IMR-90 (cell line): ENCODE data around the gene COL18A1. TPM values are rescaled to one million over a fixed set of nuclear protein-coding genes. Genes with fewer than 3 reads are reported as not detected.

Experiments
- ATAC-seq: fragments of 200-7000 bp; cut with Tn5 transposase; 2 replicates; pipeline ENCODE4 v1.9.1; 2020; ENCODE audit warnings: low read depth, mild to moderate bottlenecking, moderate library complexity
- BruUV-seq: library from RNA; stranded (reverse); fragments of 400-500 nt; replicated peaks from 2 replicates; lab custom pipeline; 2021; lab: Mats Ljungman, UMichigan
- CTCF ChIA-PET: fragments of 300-600 bp; formaldehyde crosslinking; extraction: SDS; loops from one replicate; lab custom pipeline; 2021; ENCODE audit warnings: antibody characterized with exemption; lab: Yijun Ruan, JAX
- POLR2A ChIA-PET: fragments of 300-600 bp; sonication (Branson Sonifier 250); formaldehyde crosslinking; loops from one replicate; lab custom pipeline; 2022; ENCODE audit warnings: antibody characterized with exemption; ENCODE audit not compliant: unreplicated experiment; lab: Charles Lee
- DNase-seq: peaks from one replicate; pipeline ENCODE4 v3.0.0; 2013
- H2AFZ ChIP-seq: replicated peaks from 2 replicates; pipeline ENCODE3; 2013; ENCODE audit warnings: low read length, mild to moderate bottlenecking; ENCODE audit not compliant: poor library complexity
- H2AK5ac ChIP-seq: 2 replicates; pipeline ENCODE4 v1.6.1; 2013; ENCODE audit warnings: low read depth, low read length, inconsistent platforms
- H2AK9ac ChIP-seq: replicated peaks from 2 replicates; pipeline ENCODE3; 2013; ENCODE audit warnings: mild to moderate bottlenecking, low read depth, low read length, moderate library complexity; ENCODE audit not compliant: poor library complexity
- H2BK120ac ChIP-seq: 2 replicates; pipeline ENCODE4 v1.6.1; 2013; ENCODE audit warnings: low read depth, low read length, inconsistent platforms
- H2BK15ac ChIP-seq: 3 replicates; pipeline ENCODE4 v1.6.1; 2013; ENCODE audit warnings: low read depth, low read length, inconsistent platforms
- H2BK20ac ChIP-seq: 2 replicates; pipeline ENCODE4 v1.6.1; 2013; ENCODE audit warnings: low read depth, mild to moderate bottlenecking, inconsistent platforms, low read length, moderate library complexity
- H2BK5ac ChIP-seq: 2 replicates; pipeline ENCODE4 v1.6.1; 2013; ENCODE audit warnings: mild to moderate bottlenecking, low read depth, low read length, inconsistent platforms; ENCODE audit not compliant: poor library complexity, severe bottlenecking
- H3K14ac ChIP-seq: replicated peaks from 2 replicates; pipeline ENCODE4 v1.6.1; 2013; ENCODE audit warnings: low read depth, low read length, inconsistent platforms
- H3K18ac ChIP-seq: 2 replicates; pipeline ENCODE4 v1.6.1; 2013; ENCODE audit warnings: low read depth, low read length, control low read depth
- H3K23ac ChIP-seq: 2 replicates; pipeline ENCODE4 v1.6.1; 2013; ENCODE audit warnings: low read depth, low read length, inconsistent platforms
- H3K27ac ChIP-seq: 2 replicates; pipeline ENCODE4 v1.5.1; 2013; ENCODE audit warnings: mild to moderate bottlenecking, control low read depth, low read length; ENCODE audit not compliant: insufficient read depth
- H3K27me3 ChIP-seq: 2 replicates; pipeline ENCODE4 v1.6.1; 2013; ENCODE audit warnings: low read length; ENCODE audit not compliant: control insufficient read depth, insufficient read depth
- H3K36me3 ChIP-seq: 2 replicates; pipeline ENCODE4 v1.6.1; 2013; ENCODE audit warnings: low read length, mixed read lengths; ENCODE audit not compliant: control insufficient read depth, insufficient read depth
- H3K4ac ChIP-seq: 2 replicates; pipeline ENCODE4 v1.6.1; 2013; ENCODE audit warnings: low read depth, low read length, inconsistent platforms
- H3K4me1 ChIP-seq: 2 replicates; pipeline ENCODE4 v1.6.1; 2013; ENCODE audit warnings: low read length, mixed read lengths; ENCODE audit not compliant: control insufficient read depth, insufficient read depth
- H3K4me2 ChIP-seq: 2 replicates; pipeline ENCODE4 v1.6.1; 2013; ENCODE audit warnings: low read depth, mild to moderate bottlenecking, control low read depth, low read length, moderate library complexity
- H3K4me3 ChIP-seq: 2 replicates; pipeline ENCODE4 v1.5.1; 2013; ENCODE audit warnings: low read depth, mild to moderate bottlenecking, control low read depth, low read length, moderate library complexity; ENCODE audit not compliant: insufficient read depth
- H3K56ac ChIP-seq: 2 replicates; pipeline ENCODE4 v1.6.1; 2013; ENCODE audit warnings: low read length, inconsistent platforms; ENCODE audit not compliant: insufficient read depth; ENCODE audit errors: extremely low read depth
- H3K79me1 ChIP-seq, 2 experiments: 2 replicates each; pipeline ENCODE4 v1.6.1; 2013; ENCODE audit warnings: low read length in 2 of 2, inconsistent platforms in 1 of 2, low read depth in 1 of 2
- H3K9ac ChIP-seq: 2 replicates; pipeline ENCODE4 v1.6.1; 2013; ENCODE audit warnings: low read depth, low read length, control low read depth
- H3K9me1 ChIP-seq: 2 replicates; pipeline ENCODE4 v1.6.1; 2013; ENCODE audit warnings: low read length, inconsistent platforms; ENCODE audit not compliant: insufficient read depth
- H3K9me3 ChIP-seq: 2 replicates; pipeline ENCODE4 v1.6.1; 2013; ENCODE audit warnings: low read length; ENCODE audit not compliant: control insufficient read depth, insufficient read depth
- H4K20me1 ChIP-seq: 2 replicates; pipeline ENCODE4 v1.6.1; 2013; ENCODE audit warnings: low read length, inconsistent platforms; ENCODE audit not compliant: insufficient read depth
- H4K5ac ChIP-seq: 2 replicates; pipeline ENCODE4 v1.6.1; 2013; ENCODE audit warnings: mild to moderate bottlenecking, low read depth, low read length, control low read depth
- H4K8ac ChIP-seq, 2 experiments: 2 replicates each; pipeline ENCODE4 v1.6.1; 2013; ENCODE audit warnings: low read depth in 2 of 2, low read length in 2 of 2, control low read depth in 1 of 2, inconsistent platforms in 1 of 2
- H4K91ac ChIP-seq: 2 replicates; pipeline ENCODE4 v1.6.1; 2013; ENCODE audit warnings: low read depth, low read length, inconsistent platforms; ENCODE audit not compliant: insufficient read depth
- BHLHE40 ChIP-seq: fragments of 150-350 bp; IDR thresholded peaks from 2 replicates; pipeline ENCODE4 v1.6.1; 2016; ENCODE audit warnings: mild to moderate bottlenecking, low read depth, low read length
- CEBPB ChIP-seq: IDR thresholded peaks from 2 replicates; pipeline ENCODE4 v1.6.1; 2012; ENCODE audit warnings: low read depth, low read length, improper control_type of control experiment
- CHD1 ChIP-seq: IDR thresholded peaks from 2 replicates; pipeline ENCODE4 v1.6.1; 2012; ENCODE audit warnings: low read depth, low read length, improper control_type of control experiment
- CTCF ChIP-seq: conservative IDR thresholded peaks from 2 replicates; pipeline ENCODE4 v1.5.1; 2012; ENCODE audit warnings: mild to moderate bottlenecking, low read depth, low read length, improper control_type of control experiment
- ELK1 ChIP-seq: fragments of 150-350 bp; IDR thresholded peaks from 2 replicates; pipeline ENCODE4 v1.6.1; 2016; ENCODE audit warnings: low read depth, mild to moderate bottlenecking, low read length, moderate library complexity, borderline replicate concordance
- MAFK ChIP-seq: IDR thresholded peaks from 2 replicates; pipeline ENCODE4 v1.6.1; 2012; ENCODE audit warnings: low read depth, low read length, improper control_type of control experiment
- MAZ ChIP-seq: IDR thresholded peaks from 2 replicates; pipeline ENCODE4 v1.6.1; 2012; ENCODE audit warnings: low read depth, mild to moderate bottlenecking, low read length, improper control_type of control experiment, moderate library complexity, borderline replicate concordance
- MXI1 ChIP-seq: IDR thresholded peaks from 2 replicates; pipeline ENCODE4 v1.6.1; 2012; ENCODE audit warnings: low read depth, mild to moderate bottlenecking, low read length, moderate library complexity, borderline replicate concordance
- NFE2L2 ChIP-seq: fragments of 150-350 bp; IDR thresholded peaks from 2 replicates; pipeline ENCODE4 v1.6.1; 2016; ENCODE audit warnings: low read depth, mild to moderate bottlenecking, low read length
- POLR2A ChIP-seq: IDR thresholded peaks from 2 replicates; pipeline ENCODE4 v1.6.1; 2012; ENCODE audit warnings: mild to moderate bottlenecking, low read depth, low read length
- RAD21 ChIP-seq: IDR thresholded peaks from 2 replicates; pipeline ENCODE4 v1.6.1; 2012; ENCODE audit warnings: low read length, improper control_type of control experiment
- RCOR1 ChIP-seq: IDR thresholded peaks from 2 replicates; pipeline ENCODE4 v1.6.1; 2012; ENCODE audit warnings: mild to moderate bottlenecking, low read length, improper control_type of control experiment; ENCODE audit not compliant: insufficient replicate concordance
- RFX5 ChIP-seq: IDR thresholded peaks from 2 replicates; pipeline ENCODE4 v1.8.0; 2012; ENCODE audit warnings: low read depth, mild to moderate bottlenecking, low read length, moderate library complexity
- SMC3 ChIP-seq: fragments of 150-350 bp; IDR thresholded peaks from 2 replicates; pipeline ENCODE4 v1.6.1; 2016; ENCODE audit warnings: low read depth, mild to moderate bottlenecking, antibody characterized with exemption, low read length, moderate library complexity
- USF2 ChIP-seq: fragments of 150-350 bp; IDR thresholded peaks from 2 replicates; pipeline ENCODE4 v1.6.1; 2017; ENCODE audit warnings: mild to moderate bottlenecking, antibody characterized with exemption, low read length, low read depth
- WGBS, 2 experiments: methylation state at CpG; one replicate each; pipeline versions ENCODE4 v1.1.5 to v1.1.7; 2013; ENCODE audit warnings: missing lambda C conversion rate in 2 of 2; ENCODE audit not compliant: insufficient read length in 1 of 2; ENCODE audit errors: extremely low coverage in 2 of 2; 5-methylcytosine and 5-hydroxymethylcytosine counted together
- dilution Hi-C: fragments of 300-500 bp; cut with HindIII; formaldehyde crosslinking; loops from one replicate; pipeline ENCODE4 v1.14.3; 2018; ENCODE audit warnings: low sequenced_read_pairs; ENCODE audit not compliant: unreplicated experiment
- in situ Hi-C: fragments of 300-500 bp; cut with MboI; formaldehyde crosslinking; loops from 3 replicates; pipeline ENCODE4 v1.14.3; 2019; ENCODE audit warnings: low sequenced_read_pairs, inconsistent platforms, mixed read lengths
- intact Hi-C: fragments of 100-400 bp; cut with micrococcal nuclease; formaldehyde crosslinking; loops from 2 replicates; pipeline ENCODE4 v1.10.0; 2022
- polyA plus RNA-seq, 3 experiments: library from polyadenylated mRNA; depleted of rRNA; stranded (reverse); fragments of >200 nt; gene quantifications; 2 replicates each; pipeline ENCODE4 v1.2.3, GENCODE V29; 2012; ENCODE audit warnings: low replicate concordance in 1 of 3
- total RNA-seq: library from RNA; depleted of rRNA; stranded (reverse); fragments of >200 nt; gene quantifications from 2 replicates; pipeline ENCODE4 v1.2.3, GENCODE V29; 2012

Gene COL18A1
- total and polyA plus RNA-seq, 2 of the 4 experiments (the other 2 are of a cell fraction), result 4.3 to 46.7 TPM

- no peak overlapping the region for H4K91ac ChIP-seq
- no peaks in the 10 kb centered on the region for H3K27me3 ChIP-seq
- 0 out of 2 replicates have a peak, but pooled peaks cover 5% of the 10 kb centered on the region for H3K9me1 ChIP-seq
- H4K5ac ChIP-seq, result no peak overlapping the region
- no peak overlapping the region for H3K4me2 ChIP-seq
- H2AK5ac ChIP-seq, result no peak overlapping the region
- in situ Hi-C loops, result no loop called here
- ChIA-PET POLR2A (no interaction called here), CTCF (no interaction called here)
- no peak overlapping the region for H2BK120ac ChIP-seq
- peaks cover 15 to 29% of the 10 kb centered on the region in 2 experiments for H3K79me1 ChIP-seq
- no peak overlapping the region for H2BK15ac ChIP-seq
- H2AK9ac ChIP-seq, result peak overlapping the region; percentile 82
- no peak overlapping the region for H3K4me3 ChIP-seq
- no peak overlapping the region for H2BK20ac ChIP-seq
- no peak overlapping the region for H3K23ac ChIP-seq
- no TSS peak for BruUV-seq
- H3K4ac ChIP-seq, result no peak overlapping the region
- H4K8ac ChIP-seq, result no peak overlapping the region
- H4K20me1 ChIP-seq, result peaks cover 13% of the 10 kb centered on the region; the same call in 1 of the 2 replicates
- ATAC-seq, result no peak
- no peaks in the 10 kb centered on the region for H3K9me3 ChIP-seq
- peaks cover 6% of the 10 kb centered on the region for H3K36me3 ChIP-seq
- intact Hi-C loops, result no loop called here
- 91% methylated on average over 18 of the region's 31 CpGs; no CpG with 5 or more reads in 1 of the 2 experiments for WGBS, 2 experiments
- H2BK5ac ChIP-seq, result no peak overlapping the region
- H3K27ac ChIP-seq, result no peak overlapping the region
- H3K56ac ChIP-seq, result no peak overlapping the region
- no peak overlapping the region for H3K18ac ChIP-seq
- no peak overlapping the region for H2AFZ ChIP-seq
- no peak for DNase-seq
- no peak overlapping the region for H3K14ac ChIP-seq
- peaks cover 6% of the 10 kb centered on the region for H3K4me1 ChIP-seq
- H3K9ac ChIP-seq, result no peak overlapping the region
- dilution Hi-C loops, result no loop called here
- TF ChIP-seq CHD1 (no peak), ELK1 (no peak), POLR2A (no peak), BHLHE40 (no peak), RAD21 (no peak), MAFK (no peak), CTCF (no peak), MXI1 (no peak), RFX5 (no peak), MAZ (no peak), NFE2L2 (no peak), RCOR1 (no peak), USF2 (no peak), CEBPB (no peak), SMC3 (no peak)
Measured at GRCh38 chr21:45536301-45537081, 131.5 kb downstream of the COL18A1 start.
